Pulmonary artery endothelial cell (primary cell): Measurements from ENCODE around the gene TLR1. TPM values are rescaled to one million over a fixed set of nuclear protein-coding genes. Genes with fewer than 3 reads are reported as not detected.
A peak's percentile ranks its signal among the peaks of the same experiment; 100 is the strongest.
"Not testable (repeated sequence)": the region's sequence is repeated elsewhere in the genome, so short reads cannot be mapped to it uniquely, and the experiment has no call there.

Source experiments
- DNase-seq: peaks from one replicate; pipeline ENCODE4 v3.0.0-alpha.2; 2011; ENCODE audit warnings: low read depth, low spot score
- total RNA-seq: library from RNA; depleted of rRNA; stranded (reverse); fragments of >200 nt; gene quantifications from 2 replicates; pipeline ENCODE4 v1.2.3, GENCODE V29; 2014

The TLR1 gene
- total RNA-seq, 1 donor from 2014 or later: 6.5 TPM

- DNase-seq: not testable (repeated sequence)
Observed at GRCh38 chr4:38807462-38807861, 2.9 kb upstream of the TLR1 start.

- not testable (repeated sequence) for DNase-seq
Observed at GRCh38 chr4:38806251-38806650, 1.7 kb upstream of the TLR1 start.

- no peak for DNase-seq
Observed at GRCh38 chr4:38805530-38806145, 1.0 kb upstream of the TLR1 start.

- DNase-seq: no peak
Observed at GRCh38 chr4:38803833-38804653, 548 bp downstream of the TLR1 start.

GRCh38 chr4:38802561-38803355 is 1.8 kb downstream of the TLR1 start:
- no peak for DNase-seq

- DNase-seq: no peak
Observed at GRCh38 chr4:38800961-38801450, 3.6 kb downstream of the TLR1 start.

- DNase-seq: no peak
Observed at GRCh38 chr4:38800366-38800765, 4.2 kb downstream of the TLR1 start.

GRCh38 chr4:38795087-38795486 is 9.5 kb downstream of the TLR1 start:
- no peak for DNase-seq

- DNase-seq: no peak
Observed at GRCh38 chr4:38794051-38794450, 10.5 kb downstream of the TLR1 start.

- no peak for DNase-seq
Observed at GRCh38 chr4:38791010-38791409, 13.6 kb downstream of the TLR1 start.

- DNase-seq: peak; percentile 50
Observed at GRCh38 chr4:38788317-38788716, 16.3 kb downstream of the TLR1 start.

- no peak for DNase-seq
Observed at GRCh38 chr4:38787693-38788092, 16.9 kb downstream of the TLR1 start.

- DNase-seq: no peak
Observed at GRCh38 chr4:38785901-38786402, 18.6 kb downstream of the TLR1 start.

GRCh38 chr4:38785041-38785790 is 19.4 kb downstream of the TLR1 start:
- no peak for DNase-seq

- no peak for DNase-seq
Observed at GRCh38 chr4:38784141-38784540, 20.4 kb downstream of the TLR1 start.

- no peak for DNase-seq
Observed at GRCh38 chr4:38783109-38783460, 21.5 kb downstream of the TLR1 start.

- DNase-seq: no peak
Observed at GRCh38 chr4:38782452-38783108, 22.0 kb downstream of the TLR1 start, which contains the start of gene TLR10. Gene TLR10 (minus strand): TSS chr4:38782990. CDS start chr4:38775590, 7,400 bp downstream.

- DNase-seq: no peak
Observed at GRCh38 chr4:38781854-38782261, 22.7 kb downstream of the TLR1 start.

- DNase-seq: no peak
Observed at GRCh38 chr4:38780833-38781484, 23.6 kb downstream of the TLR1 start.

GRCh38 chr4:38779790-38780189 is 24.8 kb downstream of the TLR1 start:
- DNase-seq: no peak
